ENCODE results near the gene EIF5B. TPM values are rescaled to one million over a fixed set of nuclear protein-coding genes. Genes with fewer than 3 reads are reported as not detected.
"Not testable (repeated sequence)": the region's sequence is repeated elsewhere in the genome, so short reads cannot be mapped to it uniquely, and the experiment has no call there.

The EIF5B gene
- total and polyA plus RNA-seq, 2 experiments from 2014 or later, result 18.3 to 19.1 TPM

DNA sequence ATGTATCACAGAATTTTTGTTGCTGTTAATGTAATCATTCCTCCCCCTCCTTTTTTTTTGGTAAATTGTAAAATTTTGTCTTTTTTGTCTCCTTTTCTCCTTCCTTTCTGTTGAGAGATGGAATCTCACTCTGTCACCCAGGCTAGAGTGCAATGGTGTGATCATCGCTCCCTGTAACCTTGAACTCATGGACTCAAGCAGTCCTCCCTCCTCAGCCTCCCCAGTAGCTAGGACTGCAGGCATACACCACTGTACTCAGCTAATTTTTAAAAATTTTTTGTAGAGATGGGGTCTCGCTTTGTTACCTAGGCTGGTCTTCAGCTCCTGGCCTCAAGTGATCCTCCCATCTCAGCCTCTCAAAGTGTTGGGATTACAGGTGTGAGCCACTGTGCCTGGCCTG, 5.3 kb downstream of the EIF5B start:
- H2AFZ ChIP-seq, result no peak overlapping the region
- no peaks in the 10 kb centered on the region for H3K27me3 ChIP-seq
- H3K36me3 ChIP-seq (replicated peaks; ENCODE audit: insufficient read depth, low read depth), result no peaks in the 10 kb centered on the region
- peaks cover 37% of the 10 kb centered on the region for H4K20me1 ChIP-seq (ENCODE audit: insufficient read depth, poor library complexity, severe bottlenecking)
- 97% methylated on average over 2 of the region's 2 CpGs for WGBS (ENCODE audit: low lambda C conversion rate, missing lambda C conversion rate)
- no peak overlapping the region for H3K4me3 ChIP-seq
- H3K9me3 ChIP-seq (ENCODE audit: low read depth), result no peaks in the 10 kb centered on the region
- TF ChIP-seq, protein P1, sequence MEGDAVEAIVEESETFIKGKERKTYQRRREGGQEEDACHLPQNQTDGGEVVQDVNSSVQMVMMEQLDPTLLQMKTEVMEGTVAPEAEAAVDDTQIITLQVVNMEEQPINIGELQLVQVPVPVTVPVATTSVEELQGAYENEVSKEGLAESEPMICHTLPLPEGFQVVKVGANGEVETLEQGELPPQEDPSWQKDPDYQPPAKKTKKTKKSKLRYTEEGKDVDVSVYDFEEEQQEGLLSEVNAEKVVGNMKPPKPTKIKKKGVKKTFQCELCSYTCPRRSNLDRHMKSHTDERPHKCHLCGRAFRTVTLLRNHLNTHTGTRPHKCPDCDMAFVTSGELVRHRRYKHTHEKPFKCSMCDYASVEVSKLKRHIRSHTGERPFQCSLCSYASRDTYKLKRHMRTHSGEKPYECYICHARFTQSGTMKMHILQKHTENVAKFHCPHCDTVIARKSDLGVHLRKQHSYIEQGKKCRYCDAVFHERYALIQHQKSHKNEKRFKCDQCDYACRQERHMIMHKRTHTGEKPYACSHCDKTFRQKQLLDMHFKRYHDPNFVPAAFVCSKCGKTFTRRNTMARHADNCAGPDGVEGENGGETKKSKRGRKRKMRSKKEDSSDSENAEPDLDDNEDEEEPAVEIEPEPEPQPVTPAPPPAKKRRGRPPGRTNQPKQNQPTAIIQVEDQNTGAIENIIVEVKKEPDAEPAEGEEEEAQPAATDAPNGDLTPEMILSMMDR (IDR thresholded peaks at IDR 0.05; ENCODE audit: poor library complexity), result no peak
- TF ChIP-seq EZH2phosphoT487 (IDR thresholded peaks at IDR 0.05; ENCODE audit: low read depth, severe bottlenecking, unreplicated experiment) (no peak), EZH2 (IDR thresholded peaks at IDR 0.05; ENCODE audit: borderline replicate concordance) (no peak)
- peaks cover 100% of the 10 kb centered on the region for H3K79me2 ChIP-seq
- no peak overlapping the region for H3K27ac ChIP-seq
- H3K4me1 ChIP-seq (ENCODE audit: insufficient read depth), result peaks cover 17% of the 10 kb centered on the region
- no peaks in the 10 kb centered on the region for H3K9me2 ChIP-seq (replicated peaks; ENCODE audit: insufficient read depth)
- no peak for DNase-seq (ENCODE audit: low spot score)
- H3K4me2 ChIP-seq, result no peak overlapping the region

DNA sequence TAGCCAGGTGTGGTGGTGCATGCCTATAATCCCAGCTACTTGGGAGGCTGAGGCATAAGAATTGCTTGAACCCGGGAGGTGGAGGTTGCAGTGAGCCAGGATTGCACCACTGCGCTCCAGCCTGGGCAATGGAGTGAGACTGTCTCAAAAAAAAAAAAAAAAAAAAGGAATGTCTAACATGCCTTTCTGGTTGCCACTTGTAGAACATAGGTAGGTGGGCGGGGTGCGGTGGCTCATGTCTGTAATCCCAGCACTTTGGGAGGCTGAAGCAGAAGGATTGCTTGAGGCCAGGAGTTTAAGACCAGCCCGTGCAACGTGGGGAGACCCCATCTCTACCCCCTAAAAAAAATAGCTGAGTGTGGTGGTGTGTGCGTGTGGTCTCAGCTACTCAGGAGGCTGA, 8.3 kb downstream of the EIF5B start:
- H3K36me3 ChIP-seq (replicated peaks; ENCODE audit: insufficient read depth, low read depth); H3K27ac ChIP-seq; DNase-seq (ENCODE audit: low spot score); H3K4me1 ChIP-seq (ENCODE audit: insufficient read depth); H3K4me2 ChIP-seq; H3K4me3 ChIP-seq; H2AFZ ChIP-seq; H3K27me3 ChIP-seq; H3K9me2 ChIP-seq (replicated peaks; ENCODE audit: insufficient read depth); H3K9me3 ChIP-seq (ENCODE audit: low read depth): not testable (repeated sequence)
- peaks cover 100% of the 10 kb centered on the region for H3K79me2 ChIP-seq
- peaks cover 46% of the 10 kb centered on the region for H4K20me1 ChIP-seq (ENCODE audit: insufficient read depth, poor library complexity, severe bottlenecking)
- WGBS (ENCODE audit: low lambda C conversion rate, missing lambda C conversion rate), result 97% methylated on average over 7 of the region's 7 CpGs

DNA sequence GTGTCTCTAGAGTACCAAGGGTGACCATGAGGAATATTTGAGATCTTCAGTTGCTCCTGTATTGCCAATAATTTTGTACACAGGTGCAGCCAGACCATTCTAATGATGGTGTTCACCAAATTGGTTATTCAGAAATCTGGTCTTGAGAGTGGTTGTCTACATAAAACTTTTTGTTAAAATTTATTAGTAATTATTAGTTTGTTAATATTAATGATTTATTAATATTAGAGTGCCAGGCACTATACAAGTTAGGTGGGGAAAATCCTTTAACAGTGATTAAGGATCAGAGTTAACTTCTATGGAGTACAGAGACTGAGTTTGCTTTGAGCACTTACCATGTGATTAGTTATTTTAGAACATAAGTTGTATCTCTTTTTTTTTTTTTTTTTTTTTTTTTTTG, 9.0 kb downstream of the EIF5B start:
- H3K9me2 ChIP-seq (replicated peaks; ENCODE audit: insufficient read depth), result no peaks in the 10 kb centered on the region
- TF ChIP-seq EZH2phosphoT487 (IDR thresholded peaks at IDR 0.05; ENCODE audit: low read depth, severe bottlenecking, unreplicated experiment), result no peak
- TF ChIP-seq EZH2 (IDR thresholded peaks at IDR 0.05; ENCODE audit: borderline replicate concordance), result no peak
- TF ChIP-seq, protein P1 (IDR thresholded peaks at IDR 0.05; ENCODE audit: poor library complexity), result no peak
- H4K20me1 ChIP-seq (ENCODE audit: insufficient read depth, poor library complexity, severe bottlenecking), result peaks cover 42% of the 10 kb centered on the region
- H2AFZ ChIP-seq, result no peak overlapping the region
- no peak overlapping the region for H3K27ac ChIP-seq
- no peaks in the 10 kb centered on the region for H3K9me3 ChIP-seq (ENCODE audit: low read depth)
- no peaks in the 10 kb centered on the region for H3K36me3 ChIP-seq (replicated peaks; ENCODE audit: insufficient read depth, low read depth)
- H3K4me1 ChIP-seq (ENCODE audit: insufficient read depth), result no peaks in the 10 kb centered on the region
- peaks cover 100% of the 10 kb centered on the region for H3K79me2 ChIP-seq
- no peak overlapping the region for H3K4me2 ChIP-seq
- H3K27me3 ChIP-seq, result no peaks in the 10 kb centered on the region
- no peak overlapping the region for H3K4me3 ChIP-seq
- no peak for DNase-seq (ENCODE audit: low spot score)

DNA sequence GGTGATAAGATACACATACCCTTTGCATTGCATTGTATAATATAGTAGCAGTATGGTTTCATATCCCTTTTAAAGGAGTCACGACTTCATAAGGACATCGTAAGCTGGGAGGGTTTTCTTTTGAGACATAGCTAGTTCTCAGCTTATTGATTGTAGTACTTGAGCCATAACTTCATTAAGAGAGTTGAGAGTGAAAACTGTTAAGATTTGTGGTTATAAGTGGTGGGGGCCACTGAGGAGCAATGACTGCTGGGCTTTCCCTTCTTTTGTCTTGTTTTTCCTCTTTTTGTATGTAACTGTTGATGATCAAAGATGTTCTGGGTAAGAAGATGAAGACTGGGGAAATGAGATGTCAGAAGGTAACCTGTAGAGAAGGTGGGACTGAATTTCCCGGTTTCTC, 11.0 kb downstream of the EIF5B start:
- no peak overlapping the region for H2AFZ ChIP-seq
- H3K4me3 ChIP-seq, result no peak overlapping the region
- peaks cover 41% of the 10 kb centered on the region for H4K20me1 ChIP-seq (ENCODE audit: insufficient read depth, poor library complexity, severe bottlenecking)
- H3K4me1 ChIP-seq (ENCODE audit: insufficient read depth), result no peaks in the 10 kb centered on the region
- H3K36me3 ChIP-seq (replicated peaks; ENCODE audit: insufficient read depth, low read depth), result no peaks in the 10 kb centered on the region
- H3K27ac ChIP-seq, result no peak overlapping the region
- no peak for DNase-seq (ENCODE audit: low spot score)
- no peaks in the 10 kb centered on the region for H3K9me3 ChIP-seq (ENCODE audit: low read depth)
- H3K27me3 ChIP-seq, result no peaks in the 10 kb centered on the region
- WGBS (ENCODE audit: low lambda C conversion rate, missing lambda C conversion rate), result 93% methylated on average over 3 of the region's 3 CpGs
- H3K9me2 ChIP-seq (replicated peaks; ENCODE audit: insufficient read depth), result no peaks in the 10 kb centered on the region
- no peak overlapping the region for H3K4me2 ChIP-seq
- peaks cover 100% of the 10 kb centered on the region for H3K79me2 ChIP-seq
- TF ChIP-seq, protein P1 (IDR thresholded peaks at IDR 0.05; ENCODE audit: poor library complexity), result no peak
- no peak for TF ChIP-seq EZH2 (IDR thresholded peaks at IDR 0.05; ENCODE audit: borderline replicate concordance)
- TF ChIP-seq EZH2phosphoT487 (IDR thresholded peaks at IDR 0.05; ENCODE audit: low read depth, severe bottlenecking, unreplicated experiment), result no peak

Measured in hepatocyte (in vitro differentiated cells).